Right lobe of liver (tissue), 4 donors: ENCODE results near the gene STX8.

Source experiments
- POLR2A ChIP-seq: fragments of 450-650 bp; IDR thresholded peaks from one replicate; pipeline ENCODE4 v1.6.1; 2017; ENCODE audit warnings: antibody characterized with exemption, mild to moderate bottlenecking
- TF ChIP-seq, protein P1 (sequence below), 4 donors: fragments of 200-600 bp in 3 of 4; fragments of 450-650 bp in 1 of 4; IDR thresholded peaks; one replicate each; pipeline versions ENCODE4 v1.5.1 to v1.8.0; 2016 to 2022; ENCODE audit warnings: antibody characterized with exemption in 4 of 4, mild to moderate bottlenecking in 2 of 4
- donor health status: DM: no; HTN: no; CAD: no.
- donor health status: DM: no; HTN: no; CAD: no.
- donor health status: DM: no; HTN: yes; CAD: no.

DNA sequence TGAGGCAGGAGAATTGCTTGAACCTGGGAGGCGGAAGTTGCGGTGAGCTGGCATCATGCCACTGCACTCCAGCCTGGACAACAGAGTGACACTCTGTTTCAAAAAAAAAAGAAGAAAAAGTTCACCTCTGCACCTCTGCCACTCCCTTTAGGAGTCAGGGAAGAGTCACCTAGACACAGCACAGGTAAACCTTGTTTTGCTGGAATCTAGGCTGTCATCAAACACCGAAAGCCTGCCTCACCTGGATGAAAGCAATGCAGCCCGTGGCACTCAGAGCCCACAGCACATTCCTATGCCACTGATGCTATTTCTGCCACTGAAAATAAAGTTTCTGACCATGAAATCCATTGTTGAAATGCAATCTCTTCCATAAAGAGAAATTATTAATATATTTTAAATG lies 23.0 kb upstream of the STX8 start:
- TF ChIP-seq, protein P1, sequence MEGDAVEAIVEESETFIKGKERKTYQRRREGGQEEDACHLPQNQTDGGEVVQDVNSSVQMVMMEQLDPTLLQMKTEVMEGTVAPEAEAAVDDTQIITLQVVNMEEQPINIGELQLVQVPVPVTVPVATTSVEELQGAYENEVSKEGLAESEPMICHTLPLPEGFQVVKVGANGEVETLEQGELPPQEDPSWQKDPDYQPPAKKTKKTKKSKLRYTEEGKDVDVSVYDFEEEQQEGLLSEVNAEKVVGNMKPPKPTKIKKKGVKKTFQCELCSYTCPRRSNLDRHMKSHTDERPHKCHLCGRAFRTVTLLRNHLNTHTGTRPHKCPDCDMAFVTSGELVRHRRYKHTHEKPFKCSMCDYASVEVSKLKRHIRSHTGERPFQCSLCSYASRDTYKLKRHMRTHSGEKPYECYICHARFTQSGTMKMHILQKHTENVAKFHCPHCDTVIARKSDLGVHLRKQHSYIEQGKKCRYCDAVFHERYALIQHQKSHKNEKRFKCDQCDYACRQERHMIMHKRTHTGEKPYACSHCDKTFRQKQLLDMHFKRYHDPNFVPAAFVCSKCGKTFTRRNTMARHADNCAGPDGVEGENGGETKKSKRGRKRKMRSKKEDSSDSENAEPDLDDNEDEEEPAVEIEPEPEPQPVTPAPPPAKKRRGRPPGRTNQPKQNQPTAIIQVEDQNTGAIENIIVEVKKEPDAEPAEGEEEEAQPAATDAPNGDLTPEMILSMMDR (IDR thresholded peaks at IDR 0.05), result no peak
- TF ChIP-seq POLR2A, result no peak
